DND-41 (cell line): ENCODE measurements around the gene VBP1.
"Not testable (repeated sequence)": the region's sequence is repeated elsewhere in the genome, so short reads cannot be mapped to it uniquely, and the experiment has no call there.

ENCODE experiments used
- ATAC-seq: fragments of 200-7000 bp; cut with Tn5 transposase; 3 replicates; pipeline ENCODE4 v1.9.1; 2021; ENCODE audit warnings: low read depth; ENCODE audit not compliant: insufficient read depth
- DNase-seq: peaks from one replicate; pipeline ENCODE4 v3.0.0-alpha.2; 2020
- H2AFZ ChIP-seq: 2 replicates; pipeline ENCODE4 v1.6.0; 2012; ENCODE audit warnings: low read depth, low read length
- H3K27ac ChIP-seq: 2 replicates; pipeline ENCODE4 v1.5.1; 2012; ENCODE audit warnings: low read length, inconsistent platforms
- H3K27me3 ChIP-seq: fragments of 200-600 bp; sonication (generic); 2 replicates; pipeline ENCODE4 v1.6.0; 2012; ENCODE audit warnings: low read length, mild to moderate bottlenecking, inconsistent platforms; ENCODE audit not compliant: insufficient read depth, poor library complexity
- H3K36me3 ChIP-seq: 2 replicates; pipeline ENCODE4 v1.5.1; 2012; ENCODE audit warnings: low read length, inconsistent platforms; ENCODE audit not compliant: insufficient read depth
- H3K4me1 ChIP-seq: 2 replicates; pipeline ENCODE4 v1.5.1; 2012; ENCODE audit warnings: mild to moderate bottlenecking, low read length; ENCODE audit not compliant: insufficient read depth
- H3K4me2 ChIP-seq: 2 replicates; pipeline ENCODE4 v1.6.0; 2012; ENCODE audit warnings: mild to moderate bottlenecking, moderate library complexity, low read length, inconsistent platforms; ENCODE audit not compliant: insufficient read depth
- H3K4me3 ChIP-seq, 2 experiments: fragments of 200-600 bp in 1 of 2; shearing (Covaris generic) in 1 of 2; 2 replicates each; pipeline ENCODE4 v1.5.1; 2012 to 2016; ENCODE audit warnings: inconsistent platforms in 2 of 2, low read length in 2 of 2, mild to moderate bottlenecking in 2 of 2, low read depth in 1 of 2, moderate library complexity in 1 of 2
- H3K79me2 ChIP-seq: 2 replicates; pipeline ENCODE4 v1.6.0; 2012; ENCODE audit warnings: low read length, inconsistent platforms; ENCODE audit not compliant: insufficient read depth
- H3K9ac ChIP-seq: 2 replicates; pipeline ENCODE4 v1.6.0; 2012; ENCODE audit warnings: low read depth, mild to moderate bottlenecking, inconsistent platforms, low read length, moderate library complexity
- H3K9me3 ChIP-seq: 2 replicates; pipeline ENCODE4 v1.5.1; 2012; ENCODE audit warnings: low read length, moderate library complexity, mild to moderate bottlenecking, inconsistent platforms; ENCODE audit not compliant: insufficient read depth, severe bottlenecking
- H4K20me1 ChIP-seq: 2 replicates; pipeline ENCODE4 v1.6.0; 2012; ENCODE audit warnings: low read length; ENCODE audit not compliant: insufficient read depth
- CTCF ChIP-seq: IDR thresholded peaks from 2 replicates; pipeline ENCODE4 v1.5.1; 2012; ENCODE audit warnings: borderline replicate concordance, low read length, moderate library complexity, mild to moderate bottlenecking; ENCODE audit not compliant: poor library complexity, severe bottlenecking; ENCODE audit errors: extremely low read depth
- EZH2 ChIP-seq: IDR thresholded peaks from 3 replicates; pipeline ENCODE4 v1.6.1; 2012; ENCODE audit warnings: borderline replicate concordance, low read depth, mild to moderate bottlenecking, moderate library complexity, low read length, inconsistent platforms; ENCODE audit not compliant: severe bottlenecking

VBP1 gene

DNA sequence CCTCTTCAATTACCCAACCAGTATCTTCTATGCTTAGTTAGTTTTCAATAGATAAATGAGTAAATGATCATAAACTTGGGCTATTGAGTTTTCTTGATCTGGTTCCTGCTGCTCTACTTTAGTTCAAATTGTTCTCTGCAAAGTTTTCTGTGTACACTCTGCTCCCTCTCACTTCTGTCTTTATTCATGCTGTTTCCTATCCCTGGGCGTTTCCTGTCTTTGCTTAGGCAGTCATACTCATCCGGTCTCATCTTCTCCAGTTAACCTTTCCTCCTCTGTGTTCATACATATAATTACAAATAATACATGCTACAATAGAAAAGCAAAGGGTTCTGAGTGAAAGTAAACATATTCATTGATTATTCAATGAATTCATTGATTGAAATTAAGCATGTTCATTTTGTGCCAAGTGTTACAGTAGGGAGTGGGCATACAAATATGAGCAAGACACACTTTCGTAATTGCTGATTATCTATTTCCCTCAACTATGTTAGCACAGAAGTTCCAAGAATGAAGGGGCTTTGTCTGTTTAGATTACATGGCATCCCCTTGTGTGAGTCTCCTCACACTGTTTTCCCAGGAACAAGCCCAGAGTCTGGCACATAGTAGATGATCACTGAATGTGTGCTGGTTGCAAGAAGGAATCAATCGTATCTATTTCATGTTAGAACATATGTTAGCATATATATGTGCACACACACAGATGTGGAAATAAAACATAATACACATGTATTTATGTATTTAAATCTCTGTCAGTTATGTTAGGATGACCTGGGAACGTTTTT, 46.9 kb downstream of the VBP1 start:
- peak; percentile 64 for ATAC-seq
- H3K4me3 ChIP-seq: peak overlapping the region; percentile 60 to 87
- peaks cover 6% of the 10 kb centered on the region; the same call in 1 of the 2 replicates for H3K36me3 ChIP-seq
- H3K9me3 ChIP-seq: no peaks in the 10 kb centered on the region
- no peaks in the 10 kb centered on the region for H3K27me3 ChIP-seq
- H2AFZ ChIP-seq: peak overlapping the region; percentile 82
- TF ChIP-seq EZH2 (no peak), CTCF (no peak)
- H3K27ac ChIP-seq: peak overlapping the region; percentile 80
- H3K4me2 ChIP-seq: peak overlapping the region; percentile 86
- no peak for DNase-seq
- H3K9ac ChIP-seq: peak overlapping the region; percentile 75
- H3K4me1 ChIP-seq: peaks cover 27% of the 10 kb centered on the region
- H3K79me2 ChIP-seq: peaks cover 25% of the 10 kb centered on the region
- H4K20me1 ChIP-seq: no peaks in the 10 kb centered on the region

GRCh38 chrX:155263854-155264628, 47.8 kb downstream of the VBP1 start, which contains the start of gene RAB39B:
TSS of gene RAB39B (minus strand) at chrX:155264491. CDS start at chrX:155264288, 203 bp downstream.
- TF ChIP-seq CTCF: peak; percentile 28
- no peak for TF ChIP-seq EZH2
- Histone ChIP-seq H3K79me2 (peaks cover 25% of the 10 kb centered on the region), H3K9ac (peak within 1 kb of the TSS; percentile 75), H3K27ac (peak within 1 kb of the TSS; percentile 80), H3K4me1 (peaks cover 27% of the 10 kb centered on the region), H4K20me1 (no peaks in the 10 kb centered on the region), H3K36me3 (peaks cover 6% of the 10 kb centered on the region; the same call in 1 of the 2 replicates), H3K4me2 (peak within 1 kb of the TSS; percentile 86), H3K27me3 (no peaks in the 10 kb centered on the region), H3K9me3 (no peaks in the 10 kb centered on the region), H3K4me3 (peak within 1 kb of the TSS; percentile 60 to 87), H2AFZ (peak within 1 kb of the TSS; percentile 82)
- DNase-seq: peak; percentile 79
- peak; percentile 93 for ATAC-seq

- Histone ChIP-seq H3K9ac (no peak overlapping the region), H4K20me1 (no peaks in the 10 kb centered on the region), H3K9me3 (no peaks in the 10 kb centered on the region), H3K27ac (no peak overlapping the region), H3K4me3 (no peak overlapping the region), H2AFZ (no peak overlapping the region), H3K4me2 (no peak overlapping the region), H3K79me2 (peaks cover 23% of the 10 kb centered on the region), H3K27me3 (no peaks in the 10 kb centered on the region), H3K4me1 (peaks cover 27% of the 10 kb centered on the region), H3K36me3 (no peaks in the 10 kb centered on the region)
- DNase-seq (no peak), ATAC-seq (no peak)
- TF ChIP-seq CTCF: no peak
- no peak for TF ChIP-seq EZH2
These were observed 50.2 kb downstream of the VBP1 start for GRCh38 chrX:155266439-155266838.

DNA sequence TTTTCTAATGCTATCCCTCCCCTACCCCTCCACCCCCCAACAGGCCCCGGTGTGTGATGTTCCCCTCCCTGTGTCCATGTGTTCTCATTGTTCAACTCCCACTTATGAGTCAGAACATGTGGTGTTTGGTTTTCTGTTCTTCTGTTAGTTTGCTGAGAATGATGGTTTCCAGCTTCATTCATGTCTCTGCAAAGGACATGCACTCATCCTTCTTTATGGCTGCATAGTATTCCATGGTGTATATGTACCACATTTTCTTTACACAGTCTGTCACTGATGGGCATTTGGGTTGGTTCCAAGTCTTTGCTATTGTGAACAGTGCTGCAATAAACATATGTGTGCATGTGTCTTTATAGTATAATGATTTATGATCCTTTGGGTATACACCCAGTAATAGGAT, 51.7 kb downstream of the VBP1 start:
- not testable (repeated sequence) for H4K20me1 ChIP-seq, H3K27ac ChIP-seq, DNase-seq, H3K27me3 ChIP-seq, H3K9me3 ChIP-seq, H3K4me2 ChIP-seq, H2AFZ ChIP-seq, H3K9ac ChIP-seq, H3K4me3 ChIP-seq, ATAC-seq, H3K36me3 ChIP-seq
- Histone ChIP-seq H3K4me1 (peaks cover 14% of the 10 kb centered on the region), H3K79me2 (peaks cover 10% of the 10 kb centered on the region)
